HG02981 (cell line): ENCODE results near the gene SH3PXD2A.
"Not testable (repeated sequence)": the region's sequence is repeated elsewhere in the genome, so short reads cannot be mapped to it uniquely, and the experiment has no call there.

Experiments used
- ATAC-seq: cut with Tn5 transposase; IDR thresholded peaks from one replicate; pipeline ENCODE4 v1.9.1; 2021; ENCODE audit warnings: mild to moderate bottlenecking, moderate library complexity; ENCODE audit not compliant: unreplicated experiment

SH3PXD2A gene

DNA sequence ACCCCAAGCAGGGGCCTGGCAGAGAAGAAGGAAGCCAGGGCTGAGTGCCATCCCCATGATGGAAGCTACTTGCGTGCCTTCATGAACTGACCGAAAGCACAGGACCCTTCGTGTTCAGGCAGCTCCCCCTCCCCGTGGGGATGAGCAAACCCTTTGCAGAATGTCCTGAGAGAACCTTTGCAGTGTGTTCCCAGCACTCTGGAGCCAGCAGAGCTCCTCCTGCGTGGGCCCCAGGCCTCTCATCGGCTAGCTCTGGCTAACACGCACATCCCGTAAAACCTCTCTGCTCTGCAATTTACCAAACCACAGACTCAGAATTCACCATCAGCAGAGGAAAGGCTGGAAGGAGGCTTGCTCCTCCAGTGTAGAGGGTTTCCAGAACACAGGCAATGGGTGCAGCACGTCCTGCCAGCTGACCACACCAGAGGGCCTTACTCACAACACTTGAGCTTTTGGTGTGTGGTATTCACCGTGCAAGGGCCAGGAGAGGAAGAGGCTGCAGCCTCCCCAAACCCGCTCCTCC is 3.1 kb downstream of the SH3PXD2A start:
- ATAC-seq: no peak

DNA sequence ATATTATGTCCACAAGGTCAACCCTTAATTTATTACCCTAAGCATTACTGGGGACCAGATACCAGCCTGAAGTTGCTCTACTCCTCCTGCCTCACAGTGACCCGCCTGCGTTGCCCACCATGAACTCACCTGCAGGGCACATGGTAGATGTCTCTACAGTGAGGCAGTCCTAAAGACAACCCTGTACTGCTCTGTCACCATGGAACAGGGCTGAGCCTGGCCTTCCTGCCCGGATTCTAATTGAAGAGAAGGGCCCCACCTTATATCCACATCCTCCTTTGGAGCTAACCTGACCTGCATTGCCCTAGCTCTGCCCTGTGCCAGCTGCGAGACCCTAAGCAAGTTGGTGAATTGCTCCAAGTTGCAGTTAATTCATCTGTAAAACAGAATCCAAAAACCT is 4.1 kb downstream of the SH3PXD2A start:
- no peak for ATAC-seq

DNA sequence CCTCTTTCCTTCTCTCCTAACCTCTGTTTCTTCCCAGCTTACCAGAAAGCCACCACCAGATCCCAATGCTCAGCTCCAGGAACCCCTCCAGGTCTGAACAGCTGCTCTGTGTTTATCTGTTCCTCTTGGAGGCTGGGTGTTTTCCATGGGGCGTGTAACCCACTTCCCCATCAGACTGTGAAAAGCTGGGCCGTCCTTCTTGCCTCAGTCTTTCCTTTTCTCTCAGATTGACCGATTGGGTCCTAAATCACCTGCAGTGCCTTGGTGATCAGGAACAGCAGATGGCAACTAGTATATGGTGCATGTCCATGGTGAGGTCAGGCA is 4.8 kb downstream of the SH3PXD2A start:
- no peak for ATAC-seq

DNA sequence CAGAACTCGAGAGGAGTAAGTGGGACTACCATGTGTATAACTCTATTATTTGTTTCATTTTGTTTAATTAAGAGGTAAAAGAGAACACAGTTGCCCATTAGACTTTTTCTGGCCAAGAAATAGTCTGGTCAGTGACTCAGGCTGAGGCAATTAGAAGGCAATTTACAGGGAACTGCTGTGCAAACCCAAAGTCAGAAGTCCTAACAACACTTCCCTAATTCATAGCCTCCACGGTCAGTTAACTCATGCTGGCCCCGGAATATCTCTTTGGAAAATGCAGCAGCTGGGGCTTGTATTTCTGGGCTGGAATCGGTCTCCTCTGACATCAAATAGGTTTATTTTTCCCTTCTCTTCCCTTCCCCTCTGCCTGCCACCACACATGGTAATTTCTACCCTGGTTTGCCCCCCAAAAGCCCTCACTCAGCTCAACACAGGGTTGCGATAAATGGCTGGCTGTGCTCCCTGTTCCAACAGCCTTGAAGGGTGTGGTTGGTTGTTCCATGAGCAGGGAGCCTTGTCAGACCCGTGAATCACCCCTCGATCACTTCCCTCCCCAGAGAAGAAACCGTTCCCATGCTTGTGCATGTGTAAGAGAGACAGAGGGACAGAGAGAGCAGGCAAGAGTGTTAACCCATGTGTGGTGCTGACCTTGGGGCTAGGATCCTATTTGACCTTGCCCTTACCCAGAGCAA is 5.3 kb downstream of the SH3PXD2A start:
- ATAC-seq: no peak

DNA sequence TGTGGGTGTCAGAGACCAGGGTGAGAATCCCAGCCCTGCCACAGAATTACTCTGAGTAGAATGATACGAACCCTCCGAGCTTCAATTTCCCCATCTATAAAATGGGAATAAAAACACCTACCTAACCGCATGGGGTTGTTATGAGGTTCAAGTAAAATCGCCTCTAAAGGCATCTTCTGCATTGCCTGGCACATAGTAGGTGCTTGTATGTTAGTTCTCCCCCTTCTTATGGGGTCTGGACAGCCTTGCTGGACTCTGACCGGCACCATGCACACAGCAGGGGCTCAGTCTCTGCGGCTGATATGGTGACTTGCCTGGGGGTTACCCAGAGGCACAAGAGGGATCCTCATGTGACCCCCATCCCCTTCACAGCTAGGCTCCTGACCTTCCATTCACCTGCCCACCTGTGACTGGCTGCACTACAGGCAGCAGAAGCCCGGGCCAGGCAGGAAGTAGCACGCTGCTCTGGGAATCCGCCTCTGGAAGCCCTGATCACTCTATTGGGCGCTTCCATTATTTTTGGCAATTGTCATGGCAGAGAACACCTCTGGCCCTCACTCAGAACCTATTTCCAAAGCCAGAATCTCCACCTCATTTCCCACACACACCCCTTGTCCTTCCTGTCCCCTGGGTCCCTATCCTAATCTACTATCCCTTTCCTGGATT is 6.0 kb downstream of the SH3PXD2A start:
- no peak for ATAC-seq

DNA sequence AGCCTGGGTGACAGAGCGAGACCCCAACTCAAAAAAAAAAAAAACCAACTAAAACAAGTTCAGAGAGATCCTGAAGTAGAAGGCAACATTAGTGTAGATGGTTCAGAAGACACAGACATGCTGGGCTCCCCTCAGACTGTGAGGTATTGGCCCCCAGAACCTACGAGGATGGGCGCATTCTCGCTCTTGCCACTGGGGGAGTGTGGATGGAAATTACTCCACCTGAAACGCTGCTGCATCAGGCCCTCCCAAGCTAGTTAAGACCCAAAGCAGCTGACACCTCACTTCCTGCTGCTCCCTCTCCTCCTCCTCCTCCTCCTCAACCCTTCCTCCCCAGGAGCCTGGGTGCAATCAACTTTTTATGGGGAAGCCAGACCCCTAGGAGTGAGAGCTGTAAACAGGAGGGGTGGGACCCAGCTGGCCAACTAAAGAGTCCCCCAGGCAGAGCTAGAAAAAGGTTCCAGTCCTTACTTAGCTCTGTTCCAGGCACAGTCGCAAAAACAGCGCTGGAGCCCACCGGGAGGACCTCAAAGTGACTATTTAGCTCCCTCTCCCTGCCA is 7.4 kb downstream of the SH3PXD2A start:
- ATAC-seq: no peak

DNA sequence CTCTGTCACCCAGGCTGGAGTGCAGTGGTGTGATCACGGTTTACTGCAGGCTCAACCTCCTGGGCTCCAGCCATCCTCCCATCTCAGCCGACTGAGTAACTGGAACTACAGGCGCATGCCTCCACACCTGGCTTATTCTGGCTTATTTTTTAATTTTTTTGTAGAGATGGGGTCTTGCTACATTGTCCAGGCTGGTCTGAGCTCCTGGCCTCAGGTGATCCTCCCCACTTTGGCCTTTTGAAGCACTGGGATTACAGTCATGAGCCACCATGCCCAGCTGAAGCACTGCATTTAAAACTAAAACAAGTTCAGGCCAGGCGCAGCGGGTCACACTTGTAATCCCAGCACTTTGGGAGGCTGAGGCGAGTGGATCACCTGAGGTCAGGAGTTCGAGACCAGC is 8.0 kb downstream of the SH3PXD2A start:
- ATAC-seq: no peak

DNA sequence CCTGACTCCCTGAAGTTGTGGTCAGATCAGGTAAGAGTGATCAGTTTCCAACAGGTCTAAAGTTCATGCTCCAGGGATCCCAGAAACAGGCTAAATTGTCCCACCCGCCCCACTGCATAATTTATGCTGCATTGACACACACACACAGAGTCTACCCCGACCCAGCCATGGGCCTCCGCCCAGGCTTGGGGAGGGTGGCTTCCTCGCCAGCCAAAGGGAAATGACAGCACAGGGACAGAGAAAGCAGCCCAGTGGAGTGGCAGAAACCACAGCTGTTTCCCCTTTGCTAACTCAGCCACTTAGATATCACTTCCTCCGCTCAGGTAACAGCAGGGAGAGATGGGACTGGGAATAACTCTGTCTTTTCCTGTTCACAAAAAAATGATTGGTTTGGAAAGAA is 9.4 kb downstream of the SH3PXD2A start:
- no peak for ATAC-seq

DNA sequence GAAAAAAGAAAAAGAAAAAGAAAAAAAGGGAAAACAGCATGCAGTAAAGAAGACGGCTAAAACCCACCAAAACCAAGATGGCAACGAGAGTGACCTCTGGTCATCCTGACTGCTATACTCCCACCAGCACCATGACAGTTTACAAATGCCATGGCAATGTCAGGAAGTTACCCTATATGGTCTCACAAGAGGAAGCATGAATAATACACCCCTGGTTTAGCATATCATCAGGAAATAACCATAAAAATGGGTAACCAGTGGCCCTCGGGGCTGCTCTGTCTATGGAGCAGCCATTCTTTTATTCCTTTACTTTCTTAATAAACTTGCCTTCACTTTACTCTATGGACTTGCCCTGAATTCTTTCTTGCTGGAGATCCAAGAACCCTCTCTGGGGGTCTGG is 10.0 kb downstream of the SH3PXD2A start:
- ATAC-seq: not testable (repeated sequence)

DNA sequence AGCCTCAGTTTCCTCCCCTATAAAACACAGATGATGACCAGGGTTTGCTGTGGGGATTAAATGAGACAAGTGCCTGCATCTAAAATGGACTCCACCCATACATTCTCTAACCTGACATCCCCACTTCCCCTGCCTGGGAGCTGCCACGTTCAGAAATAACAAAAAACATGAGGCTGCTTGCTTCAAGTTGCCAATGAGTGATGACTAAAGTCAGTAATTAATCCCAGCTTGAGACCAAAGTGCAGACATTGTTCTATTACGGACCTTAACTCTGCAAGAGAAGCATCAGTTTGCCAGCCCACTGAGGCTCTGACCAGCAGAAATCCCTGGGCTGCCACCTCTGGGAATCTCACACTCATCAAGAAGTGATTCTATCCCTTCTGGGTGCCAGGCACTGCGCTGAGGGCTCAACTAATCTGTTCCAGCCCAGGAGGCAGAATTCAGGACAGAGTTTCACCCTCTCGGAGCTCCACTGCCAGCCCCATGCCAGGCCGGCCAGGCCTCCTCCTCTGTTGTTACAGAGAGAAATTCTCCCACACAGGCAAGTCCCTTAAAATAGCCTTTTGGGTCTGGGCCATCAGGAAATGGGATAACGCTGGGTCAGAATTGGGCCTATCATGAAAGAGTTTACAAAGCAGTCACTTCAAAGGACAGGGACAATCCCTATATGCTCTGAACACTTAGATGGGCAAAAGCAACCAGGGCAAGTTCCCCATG is 11.4 kb downstream of the SH3PXD2A start:
- ATAC-seq: no peak

DNA sequence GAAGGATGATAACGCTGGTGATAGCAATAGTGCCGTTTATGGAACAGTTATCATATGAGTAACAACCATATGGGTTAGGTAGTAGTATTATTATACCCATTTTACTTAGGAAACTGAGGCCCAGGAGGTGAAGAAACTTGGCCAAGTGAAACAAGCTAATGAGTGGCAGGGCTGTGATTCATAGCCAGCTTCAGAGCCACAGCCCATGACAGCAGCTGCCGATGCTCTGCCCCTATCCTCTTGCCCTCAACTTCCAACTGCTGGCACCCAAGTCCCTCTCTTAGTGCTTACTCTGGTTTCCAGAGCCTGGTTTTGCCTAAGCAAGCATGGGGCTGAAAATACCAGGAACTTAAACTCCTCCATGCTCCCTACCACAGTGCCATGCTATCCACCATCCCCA is 12.3 kb downstream of the SH3PXD2A start:
- ATAC-seq: no peak

DNA sequence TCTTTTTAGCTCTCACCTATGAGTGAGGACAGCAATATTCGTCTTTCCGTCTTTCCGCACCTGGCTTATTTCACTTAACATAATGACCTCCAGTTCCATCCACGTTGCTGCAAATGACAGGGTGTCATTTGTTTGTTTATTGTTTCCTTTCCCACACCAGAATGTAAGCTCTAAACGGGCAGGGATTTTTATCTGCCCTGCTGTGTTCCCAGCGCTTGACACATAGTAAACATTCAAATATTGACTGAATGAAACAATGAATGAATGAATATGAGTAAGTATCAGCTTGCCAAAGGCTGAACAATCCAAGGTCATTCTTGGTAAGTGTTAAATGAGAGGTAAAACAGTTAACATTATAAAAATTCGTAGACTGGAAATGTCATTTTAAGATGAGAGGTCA is 12.8 kb downstream of the SH3PXD2A start:
- ATAC-seq: no peak

DNA sequence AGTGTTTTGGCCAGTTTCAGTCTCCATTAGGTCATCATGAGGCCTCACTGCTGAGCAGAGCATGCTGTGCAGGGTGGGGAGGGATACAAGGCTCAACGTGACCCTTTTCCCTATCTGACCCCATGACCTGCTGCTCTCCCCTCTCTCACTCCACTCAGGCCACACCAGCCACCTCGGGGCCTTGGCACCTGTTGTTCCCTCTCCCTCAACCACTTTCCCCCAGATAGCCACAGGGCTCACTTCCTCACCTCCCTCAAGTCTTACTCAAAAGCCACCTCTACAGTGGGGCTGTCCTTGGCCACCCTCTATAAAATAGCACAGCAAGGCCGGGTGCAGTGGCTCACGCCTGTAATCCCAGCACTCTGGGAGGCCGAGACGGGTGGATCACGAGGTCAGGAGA is 13.9 kb downstream of the SH3PXD2A start:
- ATAC-seq: no peak

DNA sequence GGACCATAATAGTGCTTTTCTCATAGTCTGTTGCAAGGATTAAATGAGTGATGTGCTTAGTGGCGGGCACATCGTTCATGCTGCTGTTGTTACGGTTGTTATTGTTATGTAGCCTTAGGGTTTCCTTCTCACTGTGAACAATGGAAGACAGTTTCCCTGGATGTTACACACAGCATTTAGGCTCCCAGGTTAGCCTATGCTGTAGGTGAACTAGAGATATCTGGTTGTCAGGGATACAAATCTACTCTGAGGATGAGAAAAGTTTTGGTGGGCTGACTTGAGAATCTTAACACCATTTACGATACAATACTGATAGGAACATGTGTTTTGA is 14.7 kb downstream of the SH3PXD2A start:
- ATAC-seq: no peak

DNA sequence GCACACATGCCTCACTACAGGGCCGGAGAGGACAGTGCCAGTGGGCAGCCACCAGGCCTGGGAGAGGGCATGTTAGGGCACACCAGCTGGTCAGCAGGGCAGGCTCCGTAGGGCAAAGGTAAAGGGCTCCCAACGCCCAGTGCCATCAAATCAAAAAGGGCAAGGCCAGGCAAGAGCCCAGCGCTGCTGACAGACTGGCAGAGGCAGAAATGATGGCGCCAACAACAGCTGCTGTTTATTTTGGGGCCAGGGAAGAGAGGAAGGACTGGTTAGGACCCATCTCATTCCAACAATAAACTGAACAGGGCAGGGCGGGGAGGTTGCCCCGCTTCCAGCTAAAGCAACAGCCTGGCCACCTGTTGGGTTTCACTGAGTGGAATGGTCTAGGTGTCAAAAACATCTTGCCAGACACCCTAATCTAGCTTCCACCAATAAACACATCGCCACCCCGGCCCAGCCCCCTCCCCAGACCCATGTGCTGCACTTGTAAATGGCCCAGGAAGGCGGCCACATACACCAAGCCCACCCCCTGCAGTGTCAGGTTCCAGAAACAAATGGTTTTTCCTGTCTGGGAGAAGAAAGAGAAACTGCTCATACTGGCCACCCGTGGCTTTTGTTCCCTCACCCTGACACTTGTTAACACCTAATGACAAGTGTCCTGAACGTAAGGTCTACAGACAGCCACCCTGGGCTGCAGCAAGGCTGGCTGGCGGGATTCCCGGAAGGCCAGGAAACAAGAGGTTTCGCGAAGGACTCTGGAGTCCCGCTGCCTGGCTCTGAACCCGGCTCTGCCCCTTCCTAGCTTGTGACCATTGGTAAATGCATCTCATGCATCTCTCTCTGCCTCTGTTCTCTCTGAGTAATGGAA is 15.3 kb downstream of the SH3PXD2A start:
- ATAC-seq: no peak

DNA sequence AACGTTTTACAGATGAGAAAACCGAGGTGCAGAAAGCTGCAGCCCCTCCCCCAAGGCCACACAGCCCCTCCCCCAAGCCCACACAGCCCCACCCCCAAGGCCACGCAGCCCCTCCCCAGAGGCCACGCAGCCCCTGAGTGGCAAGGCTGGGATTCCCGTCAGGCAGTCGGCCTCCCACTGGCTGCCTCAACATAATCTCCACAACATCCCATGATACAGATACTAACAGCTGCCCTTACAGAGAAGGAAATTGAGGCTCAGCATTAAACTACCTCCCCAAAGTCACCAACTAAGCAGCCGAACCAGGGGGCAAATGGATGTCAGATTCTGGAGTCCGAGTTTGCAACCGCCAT is 15.9 kb downstream of the SH3PXD2A start:
- ATAC-seq: no peak

DNA sequence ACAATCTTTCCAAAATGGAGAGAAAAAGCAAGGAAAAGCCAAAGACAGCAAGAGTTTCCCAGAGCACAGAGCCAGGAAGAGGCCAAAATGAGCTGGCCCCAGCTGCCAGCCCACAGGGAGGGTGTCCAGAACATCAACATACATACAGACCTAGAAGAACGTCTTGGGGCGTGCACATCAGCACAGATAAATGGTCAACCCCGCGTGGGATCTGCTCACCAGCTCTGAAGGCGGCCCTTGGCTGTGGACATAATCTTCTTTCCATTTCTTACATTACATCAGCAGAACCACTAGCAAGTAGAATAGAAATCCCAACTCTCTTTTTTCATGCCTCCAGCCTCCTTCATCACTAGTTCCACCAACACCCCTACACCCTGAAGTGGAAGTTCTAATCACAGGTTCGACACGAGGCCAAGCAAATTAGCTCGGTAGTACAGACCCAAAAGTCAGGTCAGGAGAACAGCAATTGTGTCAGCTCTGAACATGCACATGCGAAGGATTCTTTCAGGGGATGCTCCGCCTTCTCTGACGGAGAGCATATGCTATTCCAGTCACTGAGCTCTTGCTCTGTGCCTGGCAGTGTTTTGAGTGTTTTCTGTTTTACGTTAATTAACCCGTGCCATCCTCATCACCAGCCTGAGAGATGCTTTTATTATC is 16.4 kb downstream of the SH3PXD2A start:
- no peak for ATAC-seq

DNA sequence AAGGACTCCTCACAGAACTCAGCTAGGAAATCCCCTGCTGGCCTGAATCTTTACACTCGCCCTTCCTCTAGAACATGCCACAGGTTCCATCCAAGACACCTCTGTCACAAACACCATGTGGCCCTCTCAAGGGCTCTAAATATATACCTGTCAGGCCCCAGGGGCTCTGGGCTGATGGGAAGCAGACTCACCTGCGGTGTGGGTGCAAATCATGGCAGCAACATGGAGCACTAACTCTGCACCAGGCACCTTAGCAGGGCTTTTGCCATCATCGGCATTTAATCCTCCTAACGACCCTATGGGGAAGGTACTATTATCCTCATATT is 17.3 kb downstream of the SH3PXD2A start:
- no peak for ATAC-seq

DNA sequence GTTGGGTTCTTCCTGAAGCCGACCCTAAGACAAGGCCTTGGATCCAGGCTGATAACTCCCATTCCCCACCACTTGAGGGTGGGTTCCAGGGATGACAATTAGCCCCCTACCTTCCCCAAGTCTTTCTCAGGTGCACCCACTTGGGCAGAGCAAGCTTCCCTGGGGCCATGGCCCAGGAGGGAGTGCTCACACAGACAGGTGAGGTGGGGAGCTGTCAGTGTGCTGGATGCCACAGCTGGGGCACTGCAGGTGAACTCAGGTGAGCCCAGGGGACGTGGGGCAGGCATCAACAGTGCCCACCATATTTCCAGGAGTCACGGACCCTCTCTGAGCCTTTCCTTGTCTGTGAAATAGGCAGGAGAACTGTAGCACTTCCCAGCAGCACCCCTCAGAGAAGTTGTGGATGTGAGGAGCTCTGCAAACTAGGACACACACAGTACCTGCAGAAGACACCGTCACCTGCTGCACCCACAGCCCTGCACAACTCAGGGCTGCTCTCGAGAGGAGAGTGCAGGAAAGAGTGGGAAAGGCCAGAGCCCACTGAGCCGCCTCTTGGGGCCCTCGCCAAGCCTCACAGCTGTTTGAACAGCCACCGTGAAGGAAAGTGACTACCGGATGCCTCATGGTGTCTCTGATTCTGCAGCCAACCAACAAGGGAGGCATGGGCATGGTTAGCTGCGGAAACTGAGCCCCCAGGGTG is 17.9 kb downstream of the SH3PXD2A start:
- ATAC-seq: no peak

DNA sequence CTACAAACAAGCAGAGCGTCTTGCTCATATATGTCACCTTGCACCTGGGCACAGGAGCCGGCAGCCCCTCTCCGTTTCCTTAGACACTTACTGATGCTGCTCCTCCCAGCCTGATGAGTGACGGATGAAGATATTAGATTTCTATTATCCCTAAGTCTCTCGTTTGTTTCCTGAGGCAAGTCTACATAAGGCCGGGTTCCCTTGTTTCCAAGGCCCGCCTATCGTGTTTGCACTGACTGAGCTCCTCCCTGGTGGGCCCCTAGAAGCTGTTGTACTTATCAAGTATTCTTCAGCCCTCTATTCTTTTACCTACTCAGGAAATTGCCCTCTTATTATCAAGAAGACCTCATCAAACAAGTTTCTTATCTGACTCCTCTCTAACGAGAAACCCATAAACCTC is 18.5 kb downstream of the SH3PXD2A start:
- ATAC-seq: no peak
